HG03175 (cell line): Measurements from ENCODE around the gene MON1B.
"Not testable (repeated sequence)": the region's sequence is repeated elsewhere in the genome, so short reads cannot be mapped to it uniquely, and the experiment has no call there.

Experiments used
- ATAC-seq: cut with Tn5 transposase; IDR thresholded peaks from one replicate; pipeline ENCODE4 v1.9.1; 2021; ENCODE audit warnings: mild to moderate bottlenecking, moderate library complexity; ENCODE audit not compliant: unreplicated experiment

Gene MON1B

DNA sequence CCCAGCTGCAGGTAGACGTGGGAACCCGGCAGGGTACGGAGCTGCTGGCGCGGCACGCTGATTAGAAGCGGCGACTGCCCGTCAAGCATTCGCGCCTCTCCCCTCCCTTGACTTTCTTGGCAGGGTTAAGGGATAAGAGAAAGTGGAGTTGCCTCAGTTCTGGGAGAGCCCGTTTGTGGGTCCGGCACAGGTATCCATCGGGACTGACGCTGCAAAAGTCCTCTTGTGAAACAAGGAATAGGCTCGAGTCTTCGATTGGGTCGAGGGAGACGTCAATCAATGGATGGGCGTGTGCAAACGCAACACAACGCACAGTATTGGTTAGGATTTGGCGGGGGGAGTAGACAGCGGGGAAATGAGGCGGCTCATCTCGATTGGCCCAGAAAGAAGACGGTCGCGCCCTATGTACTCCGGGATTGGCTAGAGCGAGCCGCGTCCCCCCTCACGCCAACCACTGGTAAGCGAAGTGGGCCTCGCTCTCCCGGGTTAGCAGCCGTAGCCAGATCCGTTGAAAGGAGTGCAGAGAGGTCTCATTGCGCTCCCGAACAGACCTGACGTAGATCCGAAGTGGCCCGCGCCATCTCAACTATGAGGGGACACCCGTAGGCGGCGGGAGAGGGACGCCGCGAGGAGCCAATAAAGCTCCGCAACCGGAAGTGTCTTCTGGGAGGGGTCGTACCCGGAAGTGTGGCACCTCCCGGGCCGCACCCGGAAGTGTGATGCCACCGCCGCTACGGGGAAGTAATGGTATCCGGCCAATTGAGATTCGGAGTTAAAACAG lies at the start of gene MON1B:
Gene MON1B, plus strand, starts transcription at position 713 of the 781 bp plus-strand sequence. CDS start 296 bp downstream, outside the sequence.
- peak; percentile 97 for ATAC-seq

DNA sequence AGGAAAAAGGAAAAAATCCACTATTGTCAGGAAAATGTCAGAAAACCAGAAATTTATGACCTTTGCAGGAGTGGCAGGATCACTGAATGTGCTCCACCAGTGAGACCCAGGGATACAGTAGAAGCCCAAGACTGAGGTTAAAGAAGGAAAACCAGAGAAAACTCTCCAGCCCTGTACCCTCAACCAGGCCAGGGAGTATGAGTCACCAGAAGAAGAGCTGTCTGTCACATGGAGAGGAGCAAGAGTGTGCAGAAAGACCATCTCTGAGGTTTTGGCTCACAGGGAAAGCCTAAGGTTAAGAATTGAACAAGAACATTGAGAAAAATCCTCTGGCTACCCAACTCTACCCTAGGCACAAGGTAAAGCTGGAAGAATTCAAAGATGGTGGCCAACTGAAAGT lies 47.6 kb upstream of the MON1B start:
- ATAC-seq, result no peak

DNA sequence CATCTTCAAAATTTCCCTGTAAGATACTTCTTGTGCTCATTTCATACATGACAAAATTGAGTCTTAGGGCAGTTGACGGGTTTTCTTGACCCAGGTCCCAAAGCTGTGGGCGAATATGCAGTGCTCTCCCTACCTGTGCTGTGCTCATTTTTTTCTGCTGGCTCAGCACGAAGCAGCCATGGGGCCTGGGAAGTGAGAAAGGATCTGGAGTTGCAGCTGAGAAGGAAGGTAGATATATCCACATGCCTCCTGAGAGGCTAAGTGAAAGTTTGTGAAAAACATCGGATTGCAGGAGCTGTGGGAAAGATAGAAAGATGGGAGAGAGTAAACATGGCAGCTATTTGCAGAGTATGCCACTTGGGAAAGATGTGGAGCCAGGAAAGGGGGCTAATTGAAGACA lies 42.9 kb upstream of the MON1B start:
- no peak for ATAC-seq

- ATAC-seq, result no peak
These were observed 33.5 kb upstream of the MON1B start for GRCh38 chr16:77157346-77158058.

DNA sequence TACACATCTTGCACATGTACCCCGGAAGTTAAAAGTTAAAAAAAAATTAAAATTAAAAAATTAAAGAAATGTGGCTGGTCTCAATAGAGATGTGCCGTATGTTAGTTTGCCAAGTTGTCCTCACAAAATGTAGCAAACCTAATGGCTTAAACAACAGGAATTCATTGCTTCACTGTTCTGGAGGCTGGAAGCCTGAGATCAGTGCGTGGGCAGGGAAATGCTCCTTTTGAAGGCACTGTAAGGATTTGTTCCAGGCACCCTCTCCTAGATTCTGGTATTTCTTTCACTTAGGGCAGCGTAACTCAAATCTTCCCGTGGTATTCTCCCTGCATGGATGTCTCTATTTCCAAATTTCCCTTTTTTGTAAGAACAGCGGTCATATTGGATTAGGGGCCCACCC lies 32.7 kb upstream of the MON1B start:
- no peak for ATAC-seq

DNA sequence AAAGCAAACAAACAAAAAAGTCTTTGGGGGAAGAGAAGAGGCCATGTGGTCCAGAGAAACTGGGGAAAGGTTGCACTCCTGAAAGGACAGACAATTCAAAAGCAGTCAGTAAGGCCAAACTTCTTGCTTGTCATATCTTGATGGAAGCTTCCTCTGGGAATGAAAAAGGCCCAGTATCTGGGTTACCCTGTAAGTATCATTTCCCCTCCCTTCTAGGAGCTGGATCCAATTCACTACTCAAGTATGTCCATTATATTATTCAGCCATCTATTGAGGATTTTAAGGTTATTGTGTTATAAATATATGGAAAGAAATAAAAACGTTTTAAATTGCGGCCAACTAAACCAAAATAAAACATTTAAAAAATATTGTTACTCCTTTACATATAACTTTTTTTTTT lies 26.0 kb upstream of the MON1B start:
- no peak for ATAC-seq

- not testable (repeated sequence) for ATAC-seq
These were observed 25.3 kb upstream of the MON1B start for GRCh38 chr16:77165536-77166236.

DNA sequence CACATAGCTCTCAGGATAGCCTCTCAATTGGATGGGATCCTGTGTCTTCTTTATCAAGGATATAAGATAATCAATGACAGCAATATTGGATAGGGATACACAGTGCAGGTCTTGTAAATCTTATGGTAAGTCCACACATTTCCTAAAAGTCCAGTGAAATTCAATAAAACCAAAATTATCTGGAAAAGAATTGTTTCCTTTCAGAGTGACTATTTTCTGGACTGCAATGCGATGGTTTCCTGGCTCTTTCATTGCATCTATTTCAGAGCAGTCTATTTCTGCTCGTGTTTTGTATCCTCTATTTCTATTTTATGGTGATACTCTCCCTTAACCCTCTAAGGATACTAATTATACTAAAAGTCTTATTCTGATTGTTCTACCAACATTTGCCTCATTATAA lies 24.3 kb upstream of the MON1B start:
- no peak for ATAC-seq

DNA sequence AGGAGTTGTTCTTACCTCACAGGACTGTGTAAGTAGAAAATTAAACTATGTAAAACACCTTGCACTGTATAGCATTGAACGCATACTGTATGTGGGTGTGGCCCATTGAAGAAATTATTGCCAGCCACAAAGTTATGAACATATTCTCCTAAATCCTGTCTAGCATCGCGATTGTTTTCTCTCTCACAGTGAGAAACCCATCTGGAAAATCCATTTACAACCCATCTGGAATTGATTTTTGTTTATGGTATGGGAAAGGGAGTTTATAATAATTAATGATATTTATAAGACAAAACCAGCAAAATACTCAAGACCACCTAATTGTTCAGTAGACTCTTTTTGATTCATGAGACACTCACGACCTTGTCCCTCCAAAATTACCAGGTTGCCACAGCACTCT lies 22.1 kb upstream of the MON1B start:
- no peak for ATAC-seq

DNA sequence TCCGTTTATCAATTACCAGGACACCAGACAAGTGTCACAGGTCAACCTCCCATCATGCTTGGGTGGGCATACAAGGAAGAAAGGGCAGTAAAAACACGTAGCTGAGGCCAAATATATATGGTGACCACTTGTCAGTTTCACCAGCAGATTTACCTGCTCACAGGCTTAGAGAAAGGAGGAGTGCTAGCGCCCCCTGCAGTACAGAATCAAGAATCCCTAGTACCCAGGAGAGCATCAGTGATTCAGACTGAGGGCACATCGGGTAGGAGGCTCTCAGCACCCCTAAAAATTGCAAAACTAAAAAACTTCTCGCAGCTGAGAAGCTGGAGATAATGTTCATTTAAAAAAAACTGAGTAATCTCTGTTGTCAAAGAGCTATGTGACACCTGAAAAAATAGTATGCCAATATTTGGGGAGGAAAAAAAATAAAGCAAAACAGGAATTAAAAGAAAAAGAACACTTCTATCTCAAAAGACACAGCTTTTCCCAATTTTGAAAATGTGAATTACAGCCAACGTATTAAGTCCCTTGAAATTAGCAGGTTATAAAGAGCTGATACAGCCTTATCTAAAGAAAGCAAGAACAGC lies 21.2 kb upstream of the MON1B start:
- ATAC-seq, result peak; percentile 75

GRCh38 chr16:77170805-77171204 lies 20.2 kb upstream of the MON1B start:
- ATAC-seq, result no peak

- ATAC-seq, result peak; percentile 85
These were observed 19.0 kb upstream of the MON1B start for GRCh38 chr16:77171745-77172635.

GRCh38 chr16:77172951-77173350 lies 18.0 kb upstream of the MON1B start:
- no peak for ATAC-seq

- ATAC-seq, result no peak
These were observed 7.9 kb upstream of the MON1B start for GRCh38 chr16:77183137-77183536.

GRCh38 chr16:77186298-77186697 lies 4.7 kb upstream of the MON1B start:
- not testable (repeated sequence) for ATAC-seq

GRCh38 chr16:77190190-77190477 lies 856 bp upstream of the MON1B start:
- no peak for ATAC-seq

GRCh38 chr16:77191259-77191969 lies 424 bp downstream of the MON1B start:
- peak; percentile 19 for ATAC-seq

DNA sequence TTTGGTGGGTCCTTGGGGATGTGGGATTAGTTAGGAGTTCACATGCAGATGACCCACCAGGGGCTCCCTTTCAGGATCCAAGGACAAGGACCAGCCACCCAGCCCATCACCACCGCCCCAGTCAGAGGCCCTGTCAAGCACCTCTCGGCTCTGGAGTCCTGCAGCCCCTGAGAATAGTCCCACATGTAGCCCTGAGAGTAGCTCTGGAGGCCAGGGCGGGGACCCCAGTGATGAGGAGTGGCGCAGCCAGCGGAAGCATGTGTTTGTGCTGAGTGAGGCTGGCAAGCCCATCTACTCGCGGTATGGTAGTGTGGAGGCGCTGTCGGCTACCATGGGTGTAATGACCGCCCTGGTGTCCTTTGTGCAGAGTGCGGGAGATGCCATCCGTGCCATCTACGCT lies 2.4 kb downstream of the MON1B start:
- no peak for ATAC-seq

DNA sequence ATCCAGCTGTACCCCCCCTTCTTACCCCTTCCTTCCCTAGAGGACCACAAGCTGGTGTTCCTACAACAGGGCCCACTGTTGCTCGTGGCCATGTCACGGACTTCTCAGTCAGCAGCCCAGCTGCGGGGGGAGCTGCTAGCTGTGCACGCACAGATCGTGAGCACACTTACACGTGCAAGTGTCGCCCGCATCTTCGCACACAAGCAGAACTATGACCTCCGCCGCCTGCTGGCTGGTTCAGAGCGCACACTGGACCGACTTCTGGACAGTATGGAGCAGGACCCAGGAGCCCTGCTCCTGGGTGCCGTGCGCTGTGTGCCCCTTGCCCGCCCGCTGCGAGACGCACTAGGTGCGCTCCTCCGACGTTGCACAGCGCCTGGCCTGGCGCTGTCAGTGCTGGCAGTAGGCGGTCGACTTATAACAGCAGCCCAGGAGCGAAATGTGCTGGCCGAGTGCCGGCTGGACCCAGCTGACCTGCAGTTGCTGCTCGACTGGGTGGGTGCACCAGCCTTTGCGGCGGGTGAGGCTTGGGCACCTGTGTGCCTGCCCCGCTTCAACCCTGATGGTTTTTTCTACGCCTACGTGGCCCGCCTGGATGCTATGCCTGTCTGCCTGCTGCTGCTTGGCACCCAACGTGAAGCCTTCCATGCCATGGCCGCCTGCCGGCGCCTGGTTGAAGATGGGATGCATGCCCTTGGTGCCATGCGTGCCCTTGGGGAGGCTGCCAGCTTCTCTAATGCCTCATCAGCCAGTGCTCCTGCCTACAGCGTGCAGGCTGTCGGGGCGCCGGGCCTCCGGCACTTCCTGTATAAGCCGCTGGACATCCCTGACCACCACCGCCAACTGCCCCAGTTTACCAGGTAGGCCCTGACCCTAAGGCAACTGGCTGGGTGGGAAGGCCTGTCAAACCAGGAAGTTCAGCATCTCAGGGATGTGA lies 3.6 kb downstream of the MON1B start:
- no peak for ATAC-seq
